Measurements from ENCODE around the gene NBEA.
A peak's percentile ranks its signal among the peaks of the same experiment; 100 is the strongest.

NBEA gene

GRCh38 chr13:35684432-35684831, 742.4 kb downstream of the NBEA start:
- DNase-seq = no peak

DNA sequence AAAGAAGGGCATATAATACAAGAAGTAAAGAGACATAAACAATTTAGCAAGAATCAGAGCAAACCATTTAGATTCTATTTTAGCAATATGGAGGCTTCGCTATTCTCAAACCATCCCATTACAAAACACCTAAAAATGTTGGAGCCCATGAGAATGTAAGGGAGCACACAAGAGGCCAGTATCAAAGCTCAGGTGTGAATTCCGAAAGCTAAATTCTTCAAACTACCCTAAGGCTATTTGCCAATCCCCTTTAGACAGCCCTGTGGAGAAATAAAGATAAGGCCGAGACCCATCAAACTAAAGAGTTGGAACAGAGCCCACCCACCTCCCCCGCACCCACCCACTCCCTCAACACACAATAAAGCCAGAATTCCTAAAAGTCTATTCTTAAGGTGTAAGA, 745.3 kb downstream of the NBEA start:
- DNase-seq = no peak

GRCh38 chr13:35690581-35691207, 748.6 kb downstream of the NBEA start:
- DNase-seq = no peak

- no peak for DNase-seq
Measured at GRCh38 chr13:35693134-35693784, 751.2 kb downstream of the NBEA start.

DNA sequence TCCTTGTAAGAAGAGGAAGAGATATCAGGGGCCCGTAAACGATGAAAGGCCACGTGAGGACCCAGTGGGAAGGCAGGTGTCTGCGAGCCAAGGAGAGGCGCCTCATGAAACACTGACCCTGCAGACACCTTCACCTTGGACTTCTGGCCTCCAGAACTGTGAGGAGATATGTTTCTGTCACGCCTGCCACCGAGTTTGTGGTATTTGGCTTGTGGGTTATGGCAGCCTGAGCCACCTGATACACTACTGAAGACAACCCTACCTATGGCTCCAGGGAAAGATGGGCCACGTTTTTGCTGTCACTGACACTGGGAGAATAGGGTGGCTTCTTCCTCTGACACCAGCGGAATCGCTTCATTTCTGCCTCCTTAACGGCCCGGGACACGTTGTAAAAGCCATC, 752.0 kb downstream of the NBEA start:
- no peak for DNase-seq

DNA sequence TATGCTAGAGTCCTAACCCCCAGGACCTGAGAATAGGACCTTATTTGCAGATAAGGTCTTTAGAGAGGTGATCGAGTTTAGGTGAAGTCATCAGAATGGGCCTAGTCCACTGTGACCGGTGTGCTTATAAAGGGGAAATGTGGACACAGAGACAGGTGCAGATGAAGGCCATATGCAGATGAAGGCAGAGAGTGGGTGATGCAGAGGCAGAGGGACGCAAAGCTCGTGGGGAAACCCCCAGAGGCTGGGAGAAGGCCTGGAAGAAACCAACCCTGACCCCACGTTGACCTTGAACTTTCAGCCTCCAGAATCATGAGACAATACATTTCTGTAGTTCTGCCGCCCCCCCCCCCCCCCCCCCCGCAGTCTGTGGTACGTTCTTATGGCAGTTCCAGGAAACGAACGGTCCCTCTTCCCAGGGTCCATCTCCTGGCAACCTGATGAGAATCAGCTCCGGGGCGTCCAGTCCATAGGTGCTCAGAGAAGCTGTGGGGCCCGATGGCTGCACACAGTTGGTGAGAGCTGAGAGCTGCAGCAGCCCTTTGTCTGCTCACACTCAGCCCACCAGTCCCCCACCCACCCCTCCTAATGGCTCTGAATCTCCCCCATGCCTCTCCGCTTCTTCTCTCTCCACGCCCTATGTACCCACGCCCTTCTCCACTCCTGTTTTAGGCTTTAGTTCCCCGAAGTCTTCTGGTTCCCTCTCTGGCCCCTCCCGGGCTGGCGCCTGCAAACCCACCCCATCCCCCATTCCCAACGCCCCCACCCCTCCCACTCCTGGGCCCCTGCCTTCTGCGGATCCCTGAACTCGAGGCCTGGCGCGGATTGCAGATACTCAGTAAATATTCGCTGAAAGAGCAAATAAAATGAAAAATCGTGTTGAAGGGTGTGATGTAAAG, 752.7 kb downstream of the NBEA start:
- DNase-seq = no peak

DNA sequence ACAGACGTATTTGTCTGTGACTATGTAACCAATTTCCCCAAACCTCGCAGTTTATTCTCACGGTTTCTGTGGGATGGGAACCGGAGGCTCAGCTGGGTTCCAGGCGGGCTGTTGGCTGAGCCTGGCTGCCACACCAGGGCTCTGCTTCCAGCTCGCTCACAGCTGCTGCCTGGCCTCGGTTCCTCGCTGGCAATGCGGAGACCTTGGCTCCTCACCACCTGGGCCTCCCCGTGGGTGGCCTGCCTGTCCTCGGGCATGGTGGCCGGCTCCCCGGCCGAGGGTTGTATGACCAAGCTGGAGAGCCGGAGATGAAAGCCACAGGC, 753.3 kb downstream of the NBEA start:
- DNase-seq = no peak

DNA sequence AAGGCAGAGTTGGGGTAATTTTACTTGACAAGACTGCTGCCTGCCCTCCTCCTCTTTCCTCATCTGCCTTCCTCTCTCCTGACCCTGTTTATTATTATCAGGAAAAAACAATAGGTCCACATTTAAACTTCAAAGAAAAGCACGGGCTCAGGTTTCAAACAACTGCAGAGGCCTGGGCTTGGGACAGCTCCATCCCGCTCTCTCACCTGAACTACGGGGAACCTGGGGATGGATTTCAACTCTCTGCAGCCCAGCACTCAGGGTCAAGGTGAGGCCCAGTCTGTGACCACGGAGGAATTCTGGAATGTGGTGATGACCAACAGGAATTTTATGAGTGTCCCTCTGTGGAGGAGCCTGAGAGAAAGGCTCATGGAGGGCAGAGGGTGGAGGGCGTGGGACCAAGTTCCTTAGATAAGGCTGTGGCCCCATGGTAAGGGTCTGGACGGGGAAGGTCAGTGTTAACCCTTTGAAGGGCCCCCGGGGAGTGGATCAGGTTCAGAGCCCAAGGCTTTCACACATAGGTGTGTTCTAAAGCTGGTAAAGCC, 755.2 kb downstream of the NBEA start:
- no peak for DNase-seq

- no peak for DNase-seq
Measured at GRCh38 chr13:35698911-35699576, 757.0 kb downstream of the NBEA start.

GRCh38 chr13:35699825-35700510, 757.9 kb downstream of the NBEA start:
- no peak for DNase-seq

- no peak for DNase-seq
Measured at GRCh38 chr13:35700671-35701070, 758.6 kb downstream of the NBEA start.

GRCh38 chr13:35702316-35702715, 760.2 kb downstream of the NBEA start:
- no peak for DNase-seq

GRCh38 chr13:35703061-35703460, 761.0 kb downstream of the NBEA start:
- no peak for DNase-seq

- DNase-seq = no peak
Measured at GRCh38 chr13:35704331-35704730, 762.3 kb downstream of the NBEA start.

DNA sequence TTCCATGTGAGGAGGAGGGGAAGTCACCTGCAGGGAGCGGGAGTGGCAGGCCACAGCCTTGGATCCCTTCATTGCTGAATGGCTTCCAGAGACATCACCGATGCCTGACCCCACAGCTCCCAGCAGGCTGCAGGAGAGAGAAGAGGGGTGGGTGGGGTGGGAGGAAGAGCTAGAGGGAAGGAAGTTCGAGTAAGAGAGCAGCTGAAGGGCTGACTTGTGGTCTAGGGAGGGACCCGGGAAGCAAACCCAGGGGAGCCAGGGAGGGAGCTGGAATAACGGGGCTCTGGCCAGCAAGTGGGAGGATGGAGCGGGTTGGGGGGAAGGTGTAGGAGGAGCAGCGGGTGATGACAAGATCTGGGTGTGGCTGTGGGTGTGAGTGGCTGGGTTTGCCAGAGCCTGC, 764.2 kb downstream of the NBEA start:
- DNase-seq = no peak

GRCh38 chr13:35706721-35707120, 764.7 kb downstream of the NBEA start:
- DNase-seq = no peak

GRCh38 chr13:35711909-35712308, 769.8 kb downstream of the NBEA start:
- DNase-seq = peak in 1 of 2 experiments; percentile 40

GRCh38 chr13:35712907-35713761, 771.1 kb downstream of the NBEA start:
- DNase-seq = no peak

DNA sequence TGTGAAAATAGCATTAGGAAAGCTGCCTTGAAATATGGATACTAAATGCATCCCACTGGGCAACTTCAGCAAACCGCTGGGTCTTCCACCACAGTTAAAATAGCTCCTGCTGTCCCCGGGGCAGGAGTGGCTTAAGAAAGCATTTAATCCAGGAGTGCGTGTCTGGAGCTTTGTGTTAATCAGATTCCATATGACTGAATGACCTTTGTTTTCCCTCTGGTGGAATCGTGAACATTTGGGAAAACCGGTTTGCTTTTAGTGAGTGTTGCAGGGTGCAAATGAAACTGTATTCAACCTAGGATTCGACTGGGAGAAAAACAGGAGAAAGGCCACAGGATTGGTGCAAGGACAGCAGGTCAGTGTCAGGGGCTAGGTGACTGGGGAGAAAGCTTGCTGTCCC, 772.1 kb downstream of the NBEA start:
- peak; percentile 42 to 71 for DNase-seq

DNA sequence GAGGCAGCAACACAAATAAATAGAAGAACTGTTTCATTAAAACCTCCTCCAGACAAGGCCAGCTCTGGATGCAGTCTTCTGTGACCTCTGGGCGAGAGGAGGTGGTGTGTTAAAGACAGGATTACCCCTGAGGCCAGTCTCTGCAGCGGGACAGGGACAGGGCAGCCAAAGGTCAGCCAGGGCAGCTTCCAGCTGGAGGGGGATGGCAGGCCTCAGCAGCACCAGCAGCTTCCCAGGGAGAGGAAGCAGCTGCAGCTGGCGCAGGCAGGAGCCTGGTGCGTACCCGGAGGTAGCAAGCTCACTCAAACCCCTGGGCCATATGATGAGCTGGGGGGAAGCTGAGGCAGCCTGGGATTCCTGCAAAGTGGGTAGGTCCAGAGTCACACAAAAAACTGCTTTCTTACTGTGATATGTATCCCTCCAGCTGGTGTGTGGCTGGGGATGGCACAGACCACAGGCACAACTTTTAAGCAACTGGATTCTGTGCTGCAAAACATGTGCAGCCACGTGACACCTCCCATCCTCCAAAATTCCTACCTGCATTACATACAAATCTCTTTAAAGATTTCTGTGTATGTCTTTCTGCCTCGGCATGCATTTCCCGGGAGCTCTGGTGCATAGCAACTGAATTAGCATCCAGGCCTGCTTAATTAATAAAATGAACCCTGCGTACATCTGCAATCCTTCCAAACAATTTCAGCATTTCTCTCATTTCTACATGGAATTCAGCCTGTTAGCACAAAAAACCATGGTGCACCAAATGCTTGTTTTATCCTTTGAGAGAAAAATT, 772.7 kb downstream of the NBEA start:
- peak in 1 of 2 experiments; percentile 32 for DNase-seq

GRCh38 chr13:35716186-35716585, 774.1 kb downstream of the NBEA start:
- DNase-seq = no peak
